HUES64 (cell line): Measurements from ENCODE around the gene RELB.

ENCODE experiments used
- H3K27ac ChIP-seq: 2 replicates; pipeline ENCODE4 v1.7.0; 2013; ENCODE audit warnings: low read depth, low read length, inconsistent platforms
- H3K27me3 ChIP-seq: 2 replicates; pipeline ENCODE4 v1.6.1; 2013; ENCODE audit warnings: mild to moderate bottlenecking, low read length; ENCODE audit not compliant: insufficient read depth
- H3K36me3 ChIP-seq: 2 replicates; pipeline ENCODE4 v1.6.1; 2013; ENCODE audit warnings: mild to moderate bottlenecking, low read length; ENCODE audit not compliant: insufficient read depth
- H3K4me1 ChIP-seq: 2 replicates; pipeline ENCODE4 v1.6.1; 2013; ENCODE audit warnings: mild to moderate bottlenecking, low read length, moderate library complexity; ENCODE audit not compliant: insufficient read depth
- H3K4me3 ChIP-seq: 2 replicates; pipeline ENCODE4 v1.5.1; 2013; ENCODE audit warnings: mild to moderate bottlenecking, low read length, moderate library complexity
- H3K9ac ChIP-seq: 2 replicates; pipeline ENCODE4 v1.6.1; 2013; ENCODE audit warnings: mild to moderate bottlenecking, low read depth, low read length
- H3K9me3 ChIP-seq: 2 replicates; pipeline ENCODE4 v1.6.1; 2013; ENCODE audit warnings: low read depth, low read length; ENCODE audit not compliant: insufficient read depth
- WGBS: fragments of 150-250, 120-280 bp; methylation state at CpG from one replicate; pipeline ENCODE4 v1.1.7; 2013; ENCODE audit warnings: missing lambda C conversion rate; 5-methylcytosine and 5-hydroxymethylcytosine counted together

RELB gene

DNA sequence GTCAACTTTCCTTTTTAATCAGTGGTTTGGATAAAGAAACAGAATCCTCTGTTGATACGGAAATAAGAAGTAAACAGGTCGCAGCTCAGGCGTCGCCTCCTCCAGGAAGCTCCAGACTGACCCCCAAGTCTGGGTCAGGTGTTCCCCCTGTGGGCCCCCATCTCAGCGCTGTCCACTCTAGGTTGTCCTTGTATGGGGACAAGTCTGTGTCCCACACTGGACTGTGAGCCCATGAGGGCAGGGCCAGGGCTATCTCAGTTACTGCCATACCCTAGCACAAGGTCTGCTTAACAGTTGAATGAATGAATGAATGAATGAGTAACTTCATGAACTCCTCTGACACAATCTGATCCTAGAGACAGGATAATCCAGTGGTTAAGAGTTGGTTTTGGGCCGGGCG is 45.1 kb downstream of the RELB start:
- Histone ChIP-seq H3K27me3 (no peaks in the 10 kb centered on the region), H3K27ac (no peak overlapping the region), H3K4me3 (no peak overlapping the region), H3K36me3 (peaks cover 58% of the 10 kb centered on the region), H3K9me3 (no peaks in the 10 kb centered on the region), H3K9ac (no peak overlapping the region), H3K4me1 (no peaks in the 10 kb centered on the region)
- WGBS = 96% methylated on average over 7 of the region's 7 CpGs

DNA sequence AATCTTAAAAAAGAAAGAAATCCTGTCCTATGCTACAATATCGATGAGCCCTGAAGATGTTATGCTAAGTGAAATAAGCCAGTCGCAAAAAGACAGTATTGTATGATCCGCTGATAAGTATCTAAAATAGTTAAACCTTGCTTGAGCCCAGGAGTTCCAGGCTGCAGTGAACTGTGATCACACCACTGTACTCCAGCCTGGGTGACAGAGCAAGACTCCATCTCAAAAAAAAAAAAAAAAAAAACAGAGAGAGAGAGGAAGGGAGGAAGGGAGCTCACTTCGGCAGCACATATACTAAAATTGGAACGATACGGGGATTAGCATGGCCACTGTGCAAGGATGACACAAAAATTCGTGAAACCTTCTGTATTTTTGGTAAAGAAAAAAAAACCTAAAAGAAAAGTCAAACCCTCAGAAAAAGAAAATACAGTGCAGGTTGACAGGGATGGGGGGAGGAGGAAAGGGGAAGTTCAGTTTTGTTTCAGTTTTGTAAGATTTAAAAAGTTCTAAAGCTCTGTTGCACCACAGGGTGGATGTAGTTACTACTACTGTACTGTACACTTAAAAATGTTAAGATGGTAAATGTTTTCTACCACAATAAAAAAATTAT is 46.0 kb downstream of the RELB start:
- Histone ChIP-seq H3K9ac (no peak overlapping the region), H3K4me3 (no peak overlapping the region), H3K27ac (no peak overlapping the region), H3K9me3 (no peaks in the 10 kb centered on the region), H3K36me3 (peaks cover 54% of the 10 kb centered on the region), H3K4me1 (no peaks in the 10 kb centered on the region), H3K27me3 (no peaks in the 10 kb centered on the region)
- WGBS = 96% methylated on average over 7 of the region's 7 CpGs

DNA sequence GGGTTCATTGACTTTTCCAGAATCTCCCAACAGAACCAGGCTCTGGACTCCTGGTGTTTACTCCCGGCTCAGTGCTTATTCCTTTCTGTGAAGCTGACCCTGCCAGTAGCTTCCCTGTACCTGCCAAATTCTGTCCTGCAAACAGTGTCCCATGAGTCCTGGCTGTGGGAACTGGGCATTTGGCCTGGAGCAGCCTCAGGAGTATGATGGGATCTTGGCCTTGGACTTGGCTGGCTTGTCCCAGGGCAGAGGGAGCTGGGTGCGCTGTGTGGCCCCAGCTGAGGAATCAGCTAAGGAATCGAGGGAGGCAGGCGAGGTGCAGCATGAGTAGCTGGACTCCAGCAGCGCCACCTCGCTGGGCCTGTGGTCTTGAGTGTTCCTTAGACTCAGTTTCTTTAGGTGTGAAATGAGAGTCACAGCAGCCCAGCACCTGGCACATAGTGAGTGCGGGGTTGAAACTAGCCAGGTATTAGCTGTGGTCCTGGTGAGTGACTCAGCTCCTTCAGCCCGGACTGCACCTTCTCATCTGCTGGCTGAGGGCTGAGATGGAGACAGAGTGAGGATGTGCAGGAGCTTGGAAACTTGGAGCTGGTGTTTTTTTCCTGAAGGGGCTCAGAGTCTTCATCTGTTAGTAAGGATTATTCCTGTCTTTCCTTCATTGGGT is 47.9 kb downstream of the RELB start:
- H3K4me1 ChIP-seq = no peaks in the 10 kb centered on the region
- H3K36me3 ChIP-seq = peaks cover 51% of the 10 kb centered on the region
- no peaks in the 10 kb centered on the region for H3K9me3 ChIP-seq
- H3K27me3 ChIP-seq = no peaks in the 10 kb centered on the region
- H3K4me3 ChIP-seq = no peak overlapping the region
- no peak overlapping the region for H3K27ac ChIP-seq
- WGBS = 95% methylated on average over 8 of the region's 8 CpGs
- H3K9ac ChIP-seq = no peak overlapping the region

DNA sequence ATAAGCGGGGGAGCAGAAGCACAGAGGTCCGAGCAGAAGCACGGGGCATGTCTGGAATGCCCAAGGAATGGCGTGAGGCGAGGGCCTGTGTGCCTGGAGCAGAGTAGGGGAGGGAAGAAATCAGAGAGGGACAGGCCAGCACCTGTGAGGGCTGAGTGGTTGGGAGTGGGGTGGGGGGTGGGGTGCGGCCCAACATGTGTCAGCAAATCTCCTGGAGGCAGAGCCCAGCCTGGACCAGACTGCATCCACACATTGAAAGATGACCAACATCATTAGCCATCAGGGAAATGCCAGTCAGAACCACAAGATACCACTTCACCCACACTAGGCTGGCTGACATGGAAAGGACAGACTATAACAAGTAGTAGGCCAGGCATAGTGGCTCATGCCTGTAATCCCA is 48.8 kb downstream of the RELB start:
- H3K9me3 ChIP-seq = no peaks in the 10 kb centered on the region
- no peak overlapping the region for H3K9ac ChIP-seq
- no peak overlapping the region for H3K27ac ChIP-seq
- H3K4me1 ChIP-seq = no peaks in the 10 kb centered on the region
- 96% methylated on average over 6 of the region's 6 CpGs for WGBS
- no peak overlapping the region for H3K4me3 ChIP-seq
- peaks cover 50% of the 10 kb centered on the region for H3K36me3 ChIP-seq
- H3K27me3 ChIP-seq = no peaks in the 10 kb centered on the region

DNA sequence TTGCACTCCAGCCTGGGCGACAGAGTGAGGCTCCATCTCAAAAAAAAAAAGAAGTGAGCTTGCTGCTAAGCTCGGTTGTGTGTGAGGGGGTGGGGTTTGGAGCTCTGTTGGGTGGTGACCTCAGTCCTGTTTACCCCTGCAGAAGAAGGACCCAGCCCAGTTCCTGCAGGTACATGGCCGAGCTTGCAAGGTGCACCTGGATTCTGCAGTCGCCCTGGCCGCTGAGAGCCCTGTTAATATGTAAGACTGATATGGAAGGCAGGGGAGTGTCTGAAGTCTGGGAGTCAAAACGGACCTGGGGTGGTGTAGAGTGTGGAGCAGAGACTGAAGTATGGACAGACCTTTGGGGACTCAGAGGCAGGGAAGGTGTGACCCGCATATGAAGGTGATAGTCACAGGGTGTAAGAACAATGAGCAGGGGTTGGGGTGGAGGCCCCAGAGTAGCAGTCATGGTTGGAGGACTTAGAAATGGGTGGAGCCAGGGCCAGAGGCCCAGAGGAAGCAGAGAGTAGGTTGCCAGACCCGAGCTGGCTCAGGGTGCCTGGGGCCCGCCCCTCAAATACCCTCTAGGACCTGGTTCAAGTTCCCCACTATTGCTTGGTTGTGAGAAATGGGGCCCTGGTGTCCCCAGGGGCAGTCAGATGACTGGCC is 50.8 kb downstream of the RELB start:
- no peaks in the 10 kb centered on the region for H3K4me1 ChIP-seq
- no peaks in the 10 kb centered on the region for H3K27me3 ChIP-seq
- H3K9me3 ChIP-seq = no peaks in the 10 kb centered on the region
- peaks cover 48% of the 10 kb centered on the region for H3K36me3 ChIP-seq
- H3K4me3 ChIP-seq = no peak overlapping the region
- no peak overlapping the region for H3K9ac ChIP-seq
- 91% methylated on average over 9 of the region's 9 CpGs for WGBS
- no peak overlapping the region for H3K27ac ChIP-seq

DNA sequence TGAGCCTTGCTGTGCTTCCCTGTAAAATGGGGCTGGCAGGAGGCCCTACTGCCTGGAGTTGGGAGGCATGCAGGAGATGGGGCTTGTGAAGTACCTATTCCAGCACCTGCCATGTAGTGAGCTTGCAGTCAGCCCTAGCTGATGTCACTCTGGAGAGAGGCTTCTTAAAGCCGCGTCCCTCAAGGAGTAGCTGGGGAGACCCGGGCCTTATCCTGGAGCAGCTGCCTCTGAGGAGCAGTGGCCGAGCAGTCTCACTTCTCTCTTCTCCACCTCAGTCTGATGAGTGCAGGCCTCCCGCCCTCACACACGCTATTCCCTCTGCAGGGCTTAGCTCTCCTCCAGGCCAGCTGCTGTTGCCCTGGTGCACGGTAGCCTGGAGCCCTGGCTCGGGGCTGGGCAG is 55.6 kb downstream of the RELB start:
- H3K27me3 ChIP-seq = no peaks in the 10 kb centered on the region
- no peak overlapping the region for H3K4me3 ChIP-seq
- H3K4me1 ChIP-seq = no peaks in the 10 kb centered on the region
- no peak overlapping the region for H3K9ac ChIP-seq
- 95% methylated on average over 8 of the region's 8 CpGs for WGBS
- H3K27ac ChIP-seq = no peak overlapping the region
- H3K36me3 ChIP-seq = peaks cover 88% of the 10 kb centered on the region
- H3K9me3 ChIP-seq = no peaks in the 10 kb centered on the region

DNA sequence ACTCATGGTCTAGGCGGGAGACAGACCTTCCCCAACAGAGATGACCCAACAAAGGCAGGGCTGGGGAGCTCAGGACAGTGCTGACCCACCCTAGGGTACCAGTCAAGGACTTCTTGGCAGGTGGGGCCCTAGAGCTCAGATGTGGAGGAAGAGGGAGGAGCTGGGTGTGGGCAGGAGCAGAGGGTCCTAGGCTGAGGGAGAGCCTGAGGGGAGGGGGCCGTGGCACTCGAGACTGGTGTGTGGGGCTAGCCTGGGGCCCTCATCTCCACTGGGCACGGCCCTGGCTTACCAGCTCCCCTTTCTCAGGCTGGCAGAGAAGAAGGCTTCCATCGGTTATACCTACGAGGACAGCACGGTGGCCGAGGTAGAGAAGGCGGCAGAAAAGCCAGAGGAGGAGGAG is 56.2 kb downstream of the RELB start:
- Histone ChIP-seq H3K9me3 (no peaks in the 10 kb centered on the region), H3K27ac (no peak overlapping the region), H3K4me1 (no peaks in the 10 kb centered on the region), H3K36me3 (peaks cover 89% of the 10 kb centered on the region), H3K9ac (no peak overlapping the region), H3K4me3 (no peak overlapping the region), H3K27me3 (no peaks in the 10 kb centered on the region)
- 94% methylated on average over 9 of the region's 9 CpGs for WGBS

DNA sequence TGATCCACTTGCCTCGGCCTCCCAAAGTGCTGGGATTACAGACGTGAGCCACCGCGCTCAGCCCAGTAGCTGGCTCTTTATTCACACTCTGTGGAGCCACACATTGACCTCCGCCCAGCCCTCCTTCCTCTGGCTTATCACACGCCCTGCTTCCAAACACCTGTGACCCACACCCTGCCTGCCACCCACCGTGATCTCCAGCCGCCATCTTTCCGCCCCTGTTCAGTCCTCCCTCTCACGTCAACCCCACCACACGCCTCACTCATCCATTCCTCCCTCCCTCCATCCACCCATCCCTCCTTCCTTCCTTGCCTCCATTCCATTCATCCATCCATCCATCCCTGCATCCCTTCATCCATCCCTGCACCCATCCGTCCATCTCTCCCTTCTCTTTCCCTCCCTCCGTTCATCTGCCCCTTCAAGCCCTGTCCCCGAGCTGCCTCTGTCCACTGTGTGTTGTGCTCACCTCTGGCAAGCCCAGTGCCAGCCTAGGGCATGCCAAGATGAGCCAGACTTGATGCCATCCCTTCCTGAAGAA is 57.4 kb downstream of the RELB start:
- Histone ChIP-seq H3K4me1 (no peaks in the 10 kb centered on the region), H3K9me3 (no peaks in the 10 kb centered on the region), H3K27ac (no peak overlapping the region), H3K9ac (no peak overlapping the region), H3K4me3 (no peak overlapping the region), H3K36me3 (peaks cover 92% of the 10 kb centered on the region), H3K27me3 (no peaks in the 10 kb centered on the region)
- 92% methylated on average over 14 of the region's 14 CpGs for WGBS

DNA sequence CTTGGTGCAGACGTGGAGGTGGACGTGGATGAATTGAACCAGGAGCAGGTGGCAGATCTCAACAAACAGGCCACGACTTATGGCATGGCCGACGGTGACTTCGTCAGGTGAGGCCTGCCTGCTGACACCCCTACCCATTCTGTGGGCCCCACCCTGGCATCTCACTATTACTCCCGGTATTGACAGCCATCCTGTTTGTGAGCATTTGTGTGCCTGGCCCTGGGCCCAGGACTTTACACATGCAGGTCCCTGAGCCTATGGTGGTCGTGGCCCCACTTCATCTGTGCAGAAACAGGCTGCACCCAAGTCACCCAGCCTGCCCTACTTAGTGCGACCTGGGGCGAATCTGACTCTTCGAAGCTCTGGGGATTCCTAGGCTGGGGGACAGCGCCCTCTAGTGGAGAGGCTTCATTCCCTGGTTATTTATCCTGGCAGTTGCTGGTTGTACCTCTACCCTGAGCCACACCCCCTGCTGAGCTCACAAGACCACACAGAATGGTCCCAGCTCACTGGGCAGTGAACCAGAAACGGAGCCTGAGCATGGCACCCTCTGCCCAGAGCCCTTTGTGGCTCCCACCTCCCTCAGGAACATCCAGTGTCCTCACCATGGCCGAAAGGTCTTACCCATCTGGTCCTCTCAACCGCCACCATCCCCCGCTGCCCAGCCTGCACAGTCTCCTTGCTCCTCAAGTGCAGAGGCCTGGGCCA is 58.1 kb downstream of the RELB start:
- Histone ChIP-seq H3K9ac (no peak overlapping the region), H3K36me3 (peaks cover 94% of the 10 kb centered on the region), H3K4me1 (no peaks in the 10 kb centered on the region), H3K4me3 (no peak overlapping the region), H3K27ac (no peak overlapping the region), H3K9me3 (no peaks in the 10 kb centered on the region), H3K27me3 (no peaks in the 10 kb centered on the region)
- WGBS = 78% methylated on average over 16 of the region's 16 CpGs

DNA sequence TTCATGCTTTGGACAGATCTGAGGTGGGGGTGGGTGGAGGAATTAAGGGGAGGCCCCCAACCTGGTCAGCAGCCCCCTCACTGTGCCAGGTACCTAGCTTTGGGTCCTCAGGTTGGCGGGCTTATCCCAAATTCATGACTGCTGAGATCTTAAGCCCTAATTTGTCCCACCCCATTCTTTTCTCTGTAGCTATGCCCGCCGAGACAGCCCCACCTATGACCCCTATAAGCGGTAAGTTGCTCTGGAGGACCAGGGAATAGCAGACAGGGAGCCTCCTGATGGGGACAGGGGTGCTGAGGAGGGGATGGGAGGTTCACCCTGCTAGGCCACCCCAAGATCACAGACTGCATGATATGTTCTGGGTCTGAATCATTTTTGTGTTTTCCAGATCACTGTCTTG is 60.7 kb downstream of the RELB start:
- no peak overlapping the region for H3K9ac ChIP-seq

More for the DNA sequence above, 60.7 kb downstream of the RELB start:
- WGBS = 97% methylated on average over 4 of the region's 4 CpGs
- H3K4me3 ChIP-seq = no peak overlapping the region
- H3K27ac ChIP-seq = no peak overlapping the region
- H3K4me1 ChIP-seq = no peaks in the 10 kb centered on the region
- peaks cover 84% of the 10 kb centered on the region for H3K36me3 ChIP-seq
- no peaks in the 10 kb centered on the region for H3K27me3 ChIP-seq
- H3K9me3 ChIP-seq = no peaks in the 10 kb centered on the region
